Ishikawa (cell line): ENCODE measurements around the gene TMEM235.

ENCODE experiments used
- CEBPB ChIP-seq: IDR thresholded peaks from 2 replicates; pipeline ENCODE4 v1.6.1; 2012
- CREB1 ChIP-seq: IDR thresholded peaks from 2 replicates; pipeline ENCODE4 v1.6.1; 2012; ENCODE audit warnings: low read depth
- EGR1 ChIP-seq: IDR thresholded peaks from 2 replicates; pipeline ENCODE4 v1.6.1; 2012
- EP300 ChIP-seq: IDR thresholded peaks from 2 replicates; pipeline ENCODE4 v1.6.1; 2012; ENCODE audit warnings: borderline replicate concordance
- FOXM1 ChIP-seq: IDR thresholded peaks from 2 replicates; pipeline ENCODE4 v1.6.1; 2012; ENCODE audit warnings: low read depth, borderline replicate concordance
- MAX ChIP-seq: IDR thresholded peaks from 2 replicates; pipeline ENCODE4 v1.6.1; 2012
- NFIC ChIP-seq: IDR thresholded peaks from 2 replicates; pipeline ENCODE4 v1.6.1; 2012
- RAD21 ChIP-seq: IDR thresholded peaks from 2 replicates; pipeline ENCODE4 v1.6.1; 2012; ENCODE audit warnings: low read depth
- REST ChIP-seq: IDR thresholded peaks from 2 replicates; pipeline ENCODE4 v1.6.1; 2012; ENCODE audit warnings: low read depth, mild to moderate bottlenecking
- TAF1 ChIP-seq: IDR thresholded peaks from 2 replicates; pipeline ENCODE4 v1.6.1; 2012; ENCODE audit warnings: low read depth, mild to moderate bottlenecking
- TCF12 ChIP-seq: IDR thresholded peaks from 2 replicates; pipeline ENCODE4 v1.6.1; 2012; ENCODE audit warnings: low read depth
- TEAD4 ChIP-seq: IDR thresholded peaks from 2 replicates; pipeline ENCODE4 v1.6.1; 2012
- USF1 ChIP-seq: IDR thresholded peaks from 2 replicates; pipeline ENCODE4 v1.6.1; 2012
- YY1 ChIP-seq: IDR thresholded peaks from 2 replicates; pipeline ENCODE4 v1.6.1; 2012; ENCODE audit warnings: low read depth
- ZBTB7A ChIP-seq: IDR thresholded peaks from 2 replicates; pipeline ENCODE4 v1.6.1; 2012; ENCODE audit warnings: low read depth

Gene TMEM235

GRCh38 chr17:78230996-78231935, at the start of gene TMEM235:
TMEM235 (plus strand) TSS chr17:78231631; CDS start chr17:78232024, 393 bp downstream.
- TF ChIP-seq CEBPB (no peak), USF1 (no peak), TCF12 (no peak)

GRCh38 chr17:78182504-78182903, 48.9 kb upstream of the TMEM235 start:
- TF ChIP-seq REST (no peak), TEAD4 (no peak)

GRCh38 chr17:78183916-78184315, 47.5 kb upstream of the TMEM235 start:
- no peak for TF ChIP-seq TCF12
- no peak for TF ChIP-seq FOXM1
- TF ChIP-seq CEBPB, result no peak
- no peak for TF ChIP-seq USF1
- no peak for TF ChIP-seq RAD21
- TF ChIP-seq CREB1, result no peak
- no peak for TF ChIP-seq EP300
- no peak for TF ChIP-seq YY1
- no peak for TF ChIP-seq TEAD4
- no peak for TF ChIP-seq NFIC
- TF ChIP-seq TAF1, result no peak
- TF ChIP-seq ZBTB7A, result no peak

- no peak for TF ChIP-seq NFIC
- TF ChIP-seq TEAD4, result no peak
- no peak for TF ChIP-seq ZBTB7A
- TF ChIP-seq USF1, result no peak
- no peak for TF ChIP-seq TCF12
- no peak for TF ChIP-seq CREB1
- no peak for TF ChIP-seq TAF1
- TF ChIP-seq YY1, result no peak
- no peak for TF ChIP-seq EP300
- TF ChIP-seq EGR1, result no peak
- no peak for TF ChIP-seq CEBPB
- TF ChIP-seq MAX, result no peak
- no peak for TF ChIP-seq FOXM1
- no peak for TF ChIP-seq REST
- TF ChIP-seq RAD21, result no peak
Measured at GRCh38 chr17:78184351-78184750, 47.1 kb upstream of the TMEM235 start.

GRCh38 chr17:78184868-78185267, 46.6 kb upstream of the TMEM235 start:
- TF ChIP-seq ZBTB7A, result no peak
- TF ChIP-seq FOXM1, result no peak
- TF ChIP-seq MAX, result no peak
- no peak for TF ChIP-seq CEBPB
